Erythroblast (primary cell): ENCODE measurements around the gene MTMR8.

Source experiments
- GATA1 ChIP-seq: IDR thresholded peaks from 2 replicates; pipeline ENCODE4 v1.6.1; 2011; ENCODE audit warnings: low read depth, mild to moderate bottlenecking, control low read depth, low read length, moderate library complexity
- POLR2A ChIP-seq: IDR thresholded peaks from 2 replicates; pipeline ENCODE4 v1.6.1; 2011; ENCODE audit warnings: mild to moderate bottlenecking, low read length

- TF ChIP-seq POLR2A (no peak), GATA1 (no peak)
These were observed 5.8 kb downstream of the MTMR8 start for GRCh38 chrX:64389489-64389888.
